ENCODE data around the gene COPS9. TPM values are rescaled to one million over a fixed set of nuclear protein-coding genes. Genes with fewer than 3 reads are reported as not detected.

Gene COPS9
- total RNA-seq, 1 experiment from 2014 or later, result 134 TPM

GRCh38 chr2:240179941-240180666, 44.0 kb upstream of the COPS9 start:
- Histone ChIP-seq H3K27ac (ENCODE audit: low read length) (no peak overlapping the region), H3K36me3 (ENCODE audit: control insufficient read depth, insufficient read depth, low read length) (no peaks in the 10 kb centered on the region), H3K4me3 (ENCODE audit: low read depth in 2 of 2, low read length in 2 of 2) (no peak overlapping the region), H3K9me3 (ENCODE audit: control insufficient read depth, insufficient read depth, low read depth, low read length) (no peaks in the 10 kb centered on the region), H3K4me1 (ENCODE audit: control insufficient read depth, insufficient read depth, low read length) (no peaks in the 10 kb centered on the region), H3K27me3 (ENCODE audit: control insufficient read depth, insufficient read depth, low read length) (peaks cover 28% of the 10 kb centered on the region)
- intact Hi-C loops (cut with micrococcal nuclease; ENCODE audit: unreplicated experiment) (no loop called here), in situ Hi-C loops (cut with HindIII; ENCODE audit: low pct_unique_long_range_greater_than_20kb, low sequenced_read_pairs) (no loop called here)
- DNase-seq (ENCODE audit: low read depth, low spot score) (no peak), ATAC-seq (no peak; the same call in 1 of the 2 replicates)
- CTCF ChIA-PET, result no interaction called here
- TF ChIP-seq TCF7L2 (IDR thresholded peaks at IDR 0.05; ENCODE audit: low read depth, low read length) (no peak), SIN3A (IDR thresholded peaks at IDR 0.05; ENCODE audit: borderline replicate concordance, insufficient read depth, low read depth, low read length) (no peak), POLR2AphosphoS5 (IDR thresholded peaks at IDR 0.05; ENCODE audit: low read depth, low read length) (no peak), REST (IDR thresholded peaks at IDR 0.05; ENCODE audit: insufficient read depth in 1 of 2, low read depth in 2 of 2, low read length in 1 of 2) (no peak), CTCF (IDR thresholded peaks at IDR 0.05) (no peak)
- no TSS peak for BruUV-seq (replicated peaks)
- POLR2A ChIA-PET, result no interaction called here

- intact Hi-C loops (cut with micrococcal nuclease; ENCODE audit: unreplicated experiment), result no loop called here
- no TSS peak for BruUV-seq (replicated peaks)
- no peaks in the 10 kb centered on the region for H3K36me3 ChIP-seq (ENCODE audit: control insufficient read depth, insufficient read depth, low read length)
- ChIA-PET POLR2A (no interaction called here), CTCF (no interaction called here)
- TF ChIP-seq CTCF (IDR thresholded peaks at IDR 0.05) (no peak), TCF7L2 (IDR thresholded peaks at IDR 0.05; ENCODE audit: low read depth, low read length) (no peak), REST (IDR thresholded peaks at IDR 0.05; ENCODE audit: insufficient read depth in 1 of 2, low read depth in 2 of 2, low read length in 1 of 2) (no peak), POLR2AphosphoS5 (IDR thresholded peaks at IDR 0.05; ENCODE audit: low read depth, low read length) (no peak), SIN3A (IDR thresholded peaks at IDR 0.05; ENCODE audit: borderline replicate concordance, insufficient read depth, low read depth, low read length) (no peak)
- no peaks in the 10 kb centered on the region for H3K9me3 ChIP-seq (ENCODE audit: control insufficient read depth, insufficient read depth, low read depth, low read length)
- H3K4me3 ChIP-seq (ENCODE audit: low read depth in 2 of 2, low read length in 2 of 2), result no peak overlapping the region
- in situ Hi-C loops (cut with HindIII; ENCODE audit: low pct_unique_long_range_greater_than_20kb, low sequenced_read_pairs), result no loop called here
- ATAC-seq (no peak), DNase-seq (ENCODE audit: low read depth, low spot score) (no peak)
- no peaks in the 10 kb centered on the region for H3K4me1 ChIP-seq (ENCODE audit: control insufficient read depth, insufficient read depth, low read length)
- H3K27ac ChIP-seq (ENCODE audit: low read length), result no peak overlapping the region
- H3K27me3 ChIP-seq (ENCODE audit: control insufficient read depth, insufficient read depth, low read length), result peaks cover 30% of the 10 kb centered on the region
Measured at GRCh38 chr2:240179186-240179815, 43.2 kb upstream of the COPS9 start.
